ENCODE measurements around the gene PSAP.

PSAP gene

DNA sequence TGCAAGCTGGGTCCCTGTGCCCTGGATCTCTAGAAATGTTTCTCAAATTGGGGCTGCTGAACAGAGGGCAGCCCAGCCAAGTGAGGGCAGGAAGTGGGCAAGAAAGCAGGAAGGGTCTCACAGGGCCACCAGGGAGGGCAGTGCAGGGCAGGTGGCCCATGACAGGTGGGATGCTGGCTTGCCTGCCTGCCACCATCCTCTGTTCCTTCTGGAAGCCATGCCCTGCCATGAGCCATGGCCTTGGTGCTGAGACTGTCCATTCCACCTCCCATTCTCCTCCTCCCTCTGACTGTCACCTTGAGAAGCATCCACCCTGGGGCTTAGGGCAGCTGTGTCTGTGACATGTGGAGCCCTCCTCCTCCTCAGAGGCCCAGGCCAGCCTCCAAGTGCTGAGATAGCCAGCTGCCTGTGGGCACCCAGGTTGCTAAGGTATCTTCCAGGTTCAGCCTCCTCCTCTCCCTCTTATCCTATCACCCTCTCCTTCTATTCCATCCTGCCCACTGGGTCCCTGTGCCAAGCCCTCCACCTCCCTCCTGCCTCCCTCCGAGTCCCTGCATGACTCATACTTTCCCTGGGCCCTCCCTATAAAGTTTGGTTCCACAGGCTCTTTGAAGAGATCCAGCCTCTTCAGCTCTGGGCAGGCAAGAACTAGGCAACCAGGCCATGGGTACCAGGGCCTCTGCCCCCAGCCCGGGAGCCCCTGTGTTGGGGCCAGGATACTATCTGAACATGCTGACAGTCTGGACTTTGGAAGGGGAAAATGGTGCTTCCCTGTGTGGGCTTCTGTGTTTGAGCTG is 79.0 kb downstream of the PSAP start:
- H3K4me3 Mint-ChIP-seq, result no peak overlapping the region

DNA sequence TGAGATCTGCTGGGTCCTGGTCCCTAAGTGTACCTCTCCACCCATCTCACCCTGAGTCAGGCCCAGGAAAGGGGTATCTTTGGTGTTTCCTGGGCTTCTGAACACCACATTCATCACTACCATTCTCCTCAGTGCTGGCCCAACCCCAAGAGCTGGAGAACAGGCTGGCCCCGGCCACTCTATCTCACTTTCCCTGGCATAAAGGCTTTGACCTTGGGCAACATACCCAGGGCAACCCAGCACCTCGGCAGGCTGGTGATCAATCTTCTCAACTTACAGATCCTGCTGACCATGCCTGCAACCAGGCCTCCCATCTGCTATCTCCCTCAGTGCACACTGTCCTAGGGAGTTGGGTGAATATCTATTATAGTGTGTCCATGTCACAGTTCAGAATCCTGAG is 79.8 kb downstream of the PSAP start:
- TF ChIP-seq, protein P1, sequence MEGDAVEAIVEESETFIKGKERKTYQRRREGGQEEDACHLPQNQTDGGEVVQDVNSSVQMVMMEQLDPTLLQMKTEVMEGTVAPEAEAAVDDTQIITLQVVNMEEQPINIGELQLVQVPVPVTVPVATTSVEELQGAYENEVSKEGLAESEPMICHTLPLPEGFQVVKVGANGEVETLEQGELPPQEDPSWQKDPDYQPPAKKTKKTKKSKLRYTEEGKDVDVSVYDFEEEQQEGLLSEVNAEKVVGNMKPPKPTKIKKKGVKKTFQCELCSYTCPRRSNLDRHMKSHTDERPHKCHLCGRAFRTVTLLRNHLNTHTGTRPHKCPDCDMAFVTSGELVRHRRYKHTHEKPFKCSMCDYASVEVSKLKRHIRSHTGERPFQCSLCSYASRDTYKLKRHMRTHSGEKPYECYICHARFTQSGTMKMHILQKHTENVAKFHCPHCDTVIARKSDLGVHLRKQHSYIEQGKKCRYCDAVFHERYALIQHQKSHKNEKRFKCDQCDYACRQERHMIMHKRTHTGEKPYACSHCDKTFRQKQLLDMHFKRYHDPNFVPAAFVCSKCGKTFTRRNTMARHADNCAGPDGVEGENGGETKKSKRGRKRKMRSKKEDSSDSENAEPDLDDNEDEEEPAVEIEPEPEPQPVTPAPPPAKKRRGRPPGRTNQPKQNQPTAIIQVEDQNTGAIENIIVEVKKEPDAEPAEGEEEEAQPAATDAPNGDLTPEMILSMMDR (IDR thresholded peaks at IDR 0.05), result no peak
- Mint-ChIP-seq H3K36me3 (ENCODE audit: low read depth) (no peaks in the 10 kb centered on the region), H3K4me3 (no peak overlapping the region), H3K27me3 (ENCODE audit: low read depth, poor library complexity) (peaks cover 30% of the 10 kb centered on the region), H3K4me1 (peaks cover 39% of the 10 kb centered on the region), H3K9me3 (no peaks in the 10 kb centered on the region), H3K27ac (no peak overlapping the region)
- no peak for DNase-seq

More for the DNA sequence above, 79.0 kb downstream of the PSAP start:
- TF ChIP-seq, protein P1 (IDR thresholded peaks at IDR 0.05), result no peak
- peaks cover 32% of the 10 kb centered on the region for H3K4me1 Mint-ChIP-seq
- H3K27ac Mint-ChIP-seq, result no peak overlapping the region
- DNase-seq, result no peak
- H3K27me3 Mint-ChIP-seq (ENCODE audit: low read depth, poor library complexity), result peaks cover 30% of the 10 kb centered on the region
- no peaks in the 10 kb centered on the region for H3K9me3 Mint-ChIP-seq
- H3K36me3 Mint-ChIP-seq (ENCODE audit: low read depth), result no peaks in the 10 kb centered on the region

DNA sequence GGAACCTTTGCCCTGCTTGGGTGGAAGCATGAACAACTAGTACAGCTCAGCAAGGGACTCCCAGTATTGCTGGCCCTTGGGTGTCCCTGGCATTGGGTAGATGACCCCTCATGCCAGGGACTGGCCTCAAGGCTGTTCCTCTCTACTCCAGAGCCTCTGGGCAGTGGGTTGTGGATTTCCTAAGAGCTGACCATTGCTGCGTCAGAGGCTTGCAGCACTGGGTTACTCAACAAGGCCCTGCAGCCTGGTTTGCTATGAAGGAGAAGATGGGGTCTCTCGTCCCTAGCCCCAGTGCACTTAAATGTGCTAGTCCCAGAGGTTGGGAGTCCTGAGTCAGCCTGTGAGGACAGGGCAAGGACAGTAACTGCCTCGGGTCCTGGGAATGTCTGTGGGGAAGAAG is 80.3 kb downstream of the PSAP start:
- no peak overlapping the region for H3K4me3 Mint-ChIP-seq
- TF ChIP-seq, protein P1 (IDR thresholded peaks at IDR 0.05), result no peak
- no peaks in the 10 kb centered on the region for H3K9me3 Mint-ChIP-seq
- peaks cover 30% of the 10 kb centered on the region for H3K27me3 Mint-ChIP-seq (ENCODE audit: low read depth, poor library complexity)
- H3K4me1 Mint-ChIP-seq, result peaks cover 41% of the 10 kb centered on the region
- DNase-seq, result no peak
- no peak overlapping the region for H3K27ac Mint-ChIP-seq
- H3K36me3 Mint-ChIP-seq (ENCODE audit: low read depth), result no peaks in the 10 kb centered on the region

- no peak for DNase-seq
- H3K36me3 Mint-ChIP-seq (ENCODE audit: low read depth), result no peaks in the 10 kb centered on the region
- H3K4me3 Mint-ChIP-seq, result no peak overlapping the region
- H3K9me3 Mint-ChIP-seq, result no peaks in the 10 kb centered on the region
- H3K27me3 Mint-ChIP-seq (ENCODE audit: low read depth, poor library complexity), result peaks cover 30% of the 10 kb centered on the region
- H3K4me1 Mint-ChIP-seq, result peaks cover 43% of the 10 kb centered on the region
- TF ChIP-seq, protein P1 (IDR thresholded peaks at IDR 0.05), result no peak
- H3K27ac Mint-ChIP-seq, result no peak overlapping the region
Measured at GRCh38 chr10:71770255-71770654, 80.8 kb downstream of the PSAP start.

GRCh38 chr10:71769279-71769823 is 81.7 kb downstream of the PSAP start:
- Mint-ChIP-seq H3K4me1 (peaks cover 43% of the 10 kb centered on the region), H3K36me3 (ENCODE audit: low read depth) (no peaks in the 10 kb centered on the region), H3K4me3 (no peak overlapping the region), H3K9me3 (no peaks in the 10 kb centered on the region), H3K27ac (no peak overlapping the region), H3K27me3 (ENCODE audit: low read depth, poor library complexity) (peaks cover 27% of the 10 kb centered on the region)
- no peak for DNase-seq
- TF ChIP-seq, protein P1 (IDR thresholded peaks at IDR 0.05), result no peak
